Neural cell (in vitro differentiated cells): ENCODE results near the gene PPAT. TPM values are rescaled to one million over a fixed set of nuclear protein-coding genes. Genes with fewer than 3 reads are reported as not detected.
A peak's percentile ranks its signal among the peaks of the same experiment; 100 is the strongest.

ENCODE experiments used
- H2AFZ ChIP-seq: fragments of 200-600, 300-800 bp; sonication (generic), shearing (Covaris generic); 2 replicates; pipeline ENCODE4 v1.6.0; 2014; ENCODE audit warnings: low read depth, mild to moderate bottlenecking, antibody characterized with exemption, low read length, moderate library complexity
- H3F3A ChIP-seq: fragments of 200-600 bp; shearing (Covaris generic); 2 replicates; pipeline ENCODE4 v1.6.1; 2016; ENCODE audit warnings: mild to moderate bottlenecking, moderate library complexity, mixed read lengths, antibody characterized with exemption, low read length; ENCODE audit not compliant: insufficient read depth, poor library complexity, severe bottlenecking
- H3K27ac ChIP-seq: fragments of 200-600, 300-800 bp; sonication (generic), shearing (Covaris generic); 2 replicates; pipeline ENCODE4 v1.5.1; 2014; ENCODE audit warnings: mild to moderate bottlenecking, low read length, moderate library complexity
- H3K27me3 ChIP-seq: fragments of 300-800, 200-600 bp; sonication (generic), shearing (Covaris generic); 2 replicates; pipeline ENCODE4 v1.6.0; 2014; ENCODE audit warnings: mild to moderate bottlenecking, low read depth, low read length, moderate library complexity; ENCODE audit not compliant: insufficient read depth
- H3K36me3 ChIP-seq: fragments of 300-800, 200-600 bp; sonication (generic), shearing (Covaris generic); 2 replicates; pipeline ENCODE4 v1.5.1; 2014; ENCODE audit warnings: mild to moderate bottlenecking, antibody characterized with exemption, low read length, moderate library complexity; ENCODE audit not compliant: insufficient read depth
- H3K4me2 ChIP-seq: fragments of 300-800, 200-600 bp; sonication (generic), shearing (Covaris generic); 2 replicates; pipeline ENCODE4 v1.6.0; 2014; ENCODE audit warnings: mild to moderate bottlenecking, low read length
- H3K4me3 ChIP-seq: fragments of 300-800, 200-600 bp; sonication (generic), shearing (Covaris generic); 2 replicates; pipeline ENCODE4 v1.5.1; 2014; ENCODE audit warnings: mild to moderate bottlenecking, low read length, moderate library complexity
- H3K79me2 ChIP-seq: fragments of 200-600 bp; shearing (Covaris generic); replicated peaks from 2 replicates; pipeline ENCODE4 v1.6.0; 2014; ENCODE audit warnings: mild to moderate bottlenecking, low read length, moderate library complexity; ENCODE audit not compliant: insufficient read depth
- H3K9ac ChIP-seq: fragments of 300-800, 200-600 bp; sonication (generic), shearing (Covaris generic); 2 replicates; pipeline ENCODE4 v1.6.1; 2016; ENCODE audit warnings: mild to moderate bottlenecking, low read length, mixed read lengths
- H3K9me2 ChIP-seq: fragments of 200-600 bp; shearing (Covaris generic); 2 replicates; pipeline ENCODE4 v1.6.1; 2016; ENCODE audit warnings: mild to moderate bottlenecking, low read length, mixed read lengths; ENCODE audit not compliant: insufficient read depth
- H3K9me3 ChIP-seq: fragments of 200-600, 300-800 bp; sonication (generic), shearing (Covaris generic); 2 replicates; pipeline ENCODE4 v1.6.1; 2016; ENCODE audit warnings: mild to moderate bottlenecking, mixed run types, low read length, moderate library complexity, mixed read lengths
- H4K20me1 ChIP-seq: fragments of 200-600 bp; shearing (Covaris generic); 2 replicates; pipeline ENCODE4 v1.6.1; 2016; ENCODE audit warnings: mild to moderate bottlenecking, mixed run types; ENCODE audit not compliant: insufficient read depth
- EP300 ChIP-seq: fragments of 450-650 bp; conservative IDR thresholded peaks from 2 replicates; pipeline ENCODE4 v1.6.1; 2014; ENCODE audit warnings: antibody characterized with exemption, mild to moderate bottlenecking, moderate library complexity; ENCODE audit not compliant: poor library complexity, severe bottlenecking
- EZH2 ChIP-seq: fragments of 200-600, 300-800 bp; shearing (Covaris generic), sonication (generic); IDR thresholded peaks from 2 replicates; pipeline ENCODE4 v1.6.1; 2014; ENCODE audit warnings: antibody characterized with exemption, low read length, borderline replicate concordance, mild to moderate bottlenecking; ENCODE audit not compliant: insufficient read depth, poor library complexity, severe bottlenecking
- MXI1 ChIP-seq: fragments of 450-650 bp; conservative IDR thresholded peaks from 2 replicates; pipeline ENCODE4 v1.6.1; 2014; ENCODE audit warnings: antibody characterized with exemption, mild to moderate bottlenecking; ENCODE audit not compliant: poor library complexity, severe bottlenecking
- POLR2AphosphoS5 ChIP-seq: IDR thresholded peaks from 2 replicates; pipeline ENCODE4 v1.6.1; 2012
- RAD21 ChIP-seq: fragments of 450-650 bp; conservative IDR thresholded peaks from 2 replicates; pipeline ENCODE4 v1.6.1; 2014; ENCODE audit warnings: antibody characterized with exemption, mild to moderate bottlenecking, moderate library complexity
- SMC3 ChIP-seq: fragments of 450-650 bp; conservative IDR thresholded peaks from 2 replicates; pipeline ENCODE4 v1.6.1; 2014; ENCODE audit warnings: antibody characterized with exemption, mild to moderate bottlenecking, moderate library complexity; ENCODE audit not compliant: poor library complexity
- TAF1 ChIP-seq: IDR thresholded peaks from 2 replicates; pipeline ENCODE4 v1.6.1; 2012; ENCODE audit warnings: low read depth
- polyA minus RNA-seq: library from RNA; depleted of rRNA, polyadenylated mRNA; stranded (reverse); fragments of >200 nt; gene quantifications from 2 replicates; pipeline ENCODE4 v1.2.3, GENCODE V29; 2014
- polyA plus RNA-seq: library from polyadenylated mRNA; depleted of rRNA; stranded (reverse); fragments of >200 nt; gene quantifications from 2 replicates; pipeline ENCODE4 v1.2.3, GENCODE V29; 2014
- TF ChIP-seq, protein P1 (sequence below): fragments of 450-650 bp; IDR thresholded peaks from 2 replicates; pipeline ENCODE4 v1.5.1; 2014; ENCODE audit warnings: antibody characterized with exemption, mild to moderate bottlenecking, moderate library complexity; ENCODE audit not compliant: poor library complexity, severe bottlenecking
- TF ChIP-seq, protein P2 (sequence below): IDR thresholded peaks from 2 replicates; pipeline ENCODE4 v1.6.1; 2012; ENCODE audit warnings: borderline replicate concordance

PPAT gene
- polyA plus RNA-seq (20.5 and 22.5 TPM in 2 replicates), polyA minus RNA-seq (25.1 and 26.5 TPM in 2 replicates)

DNA sequence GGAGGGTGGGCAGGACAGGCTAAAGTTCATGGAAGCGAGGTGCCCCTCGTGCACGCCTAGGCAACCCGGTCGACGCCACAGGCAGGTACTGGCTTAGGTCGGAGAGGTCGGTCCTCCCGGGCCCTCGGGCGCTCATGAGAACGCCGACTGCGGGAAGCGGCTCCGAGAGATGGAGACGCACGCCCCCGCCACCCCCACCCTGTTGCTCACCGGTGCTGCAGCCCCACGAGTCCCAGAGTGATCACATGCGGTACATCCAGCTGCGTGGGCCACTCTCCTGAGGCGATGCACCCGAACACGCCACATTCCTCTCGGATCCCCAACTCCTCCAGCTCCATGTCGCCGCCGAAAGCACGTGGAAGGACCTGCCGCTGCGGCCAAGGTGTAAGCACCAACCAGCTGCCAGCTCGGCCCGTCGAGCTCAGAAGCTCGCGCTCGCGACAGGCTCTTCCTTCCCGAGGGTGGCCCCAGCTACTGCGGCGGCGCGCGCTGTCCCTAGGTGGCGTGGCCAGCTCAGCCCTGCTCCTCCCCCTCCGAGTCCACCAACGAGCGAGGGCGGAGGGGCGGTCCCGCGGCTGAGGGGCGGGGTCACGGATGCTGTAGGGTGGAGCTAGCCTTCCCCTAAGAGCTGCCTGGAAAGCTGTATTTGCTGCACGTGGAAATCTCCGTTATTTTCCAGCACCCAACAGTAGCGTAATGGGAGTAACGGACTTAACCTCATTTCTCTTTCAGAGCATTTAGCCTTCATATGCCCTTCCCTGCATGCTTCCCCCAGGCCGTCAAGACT, at the start of gene PPAT:
Gene PPAT (minus strand): TSS at position 476 of the 787 bp plus-strand sequence. CDS start 138 bp downstream, at position 338.
- H3K4me2 ChIP-seq = peak within 1 kb of the TSS; percentile 55
- H2AFZ ChIP-seq = peak within 1 kb of the TSS; percentile 58
- H3K27ac ChIP-seq = peak within 1 kb of the TSS; percentile 57
- H3K79me2 ChIP-seq = peaks cover 45% of the 10 kb centered on the region
- H4K20me1 ChIP-seq = no peaks in the 10 kb centered on the region
- no peaks in the 10 kb centered on the region for H3K36me3 ChIP-seq
- H3K9me2 ChIP-seq = no peaks in the 10 kb centered on the region
- no peaks in the 10 kb centered on the region for H3K9me3 ChIP-seq
- peaks cover 3% of the 10 kb centered on the region for H3F3A ChIP-seq
- H3K4me3 ChIP-seq = peak within 1 kb of the TSS; percentile 82
- H3K9ac ChIP-seq = peak within 1 kb of the TSS; percentile 55
- TF ChIP-seq, protein P1, sequence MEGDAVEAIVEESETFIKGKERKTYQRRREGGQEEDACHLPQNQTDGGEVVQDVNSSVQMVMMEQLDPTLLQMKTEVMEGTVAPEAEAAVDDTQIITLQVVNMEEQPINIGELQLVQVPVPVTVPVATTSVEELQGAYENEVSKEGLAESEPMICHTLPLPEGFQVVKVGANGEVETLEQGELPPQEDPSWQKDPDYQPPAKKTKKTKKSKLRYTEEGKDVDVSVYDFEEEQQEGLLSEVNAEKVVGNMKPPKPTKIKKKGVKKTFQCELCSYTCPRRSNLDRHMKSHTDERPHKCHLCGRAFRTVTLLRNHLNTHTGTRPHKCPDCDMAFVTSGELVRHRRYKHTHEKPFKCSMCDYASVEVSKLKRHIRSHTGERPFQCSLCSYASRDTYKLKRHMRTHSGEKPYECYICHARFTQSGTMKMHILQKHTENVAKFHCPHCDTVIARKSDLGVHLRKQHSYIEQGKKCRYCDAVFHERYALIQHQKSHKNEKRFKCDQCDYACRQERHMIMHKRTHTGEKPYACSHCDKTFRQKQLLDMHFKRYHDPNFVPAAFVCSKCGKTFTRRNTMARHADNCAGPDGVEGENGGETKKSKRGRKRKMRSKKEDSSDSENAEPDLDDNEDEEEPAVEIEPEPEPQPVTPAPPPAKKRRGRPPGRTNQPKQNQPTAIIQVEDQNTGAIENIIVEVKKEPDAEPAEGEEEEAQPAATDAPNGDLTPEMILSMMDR = peak; percentile 41
- no peak for TF ChIP-seq TAF1
- TF ChIP-seq, protein P2, sequence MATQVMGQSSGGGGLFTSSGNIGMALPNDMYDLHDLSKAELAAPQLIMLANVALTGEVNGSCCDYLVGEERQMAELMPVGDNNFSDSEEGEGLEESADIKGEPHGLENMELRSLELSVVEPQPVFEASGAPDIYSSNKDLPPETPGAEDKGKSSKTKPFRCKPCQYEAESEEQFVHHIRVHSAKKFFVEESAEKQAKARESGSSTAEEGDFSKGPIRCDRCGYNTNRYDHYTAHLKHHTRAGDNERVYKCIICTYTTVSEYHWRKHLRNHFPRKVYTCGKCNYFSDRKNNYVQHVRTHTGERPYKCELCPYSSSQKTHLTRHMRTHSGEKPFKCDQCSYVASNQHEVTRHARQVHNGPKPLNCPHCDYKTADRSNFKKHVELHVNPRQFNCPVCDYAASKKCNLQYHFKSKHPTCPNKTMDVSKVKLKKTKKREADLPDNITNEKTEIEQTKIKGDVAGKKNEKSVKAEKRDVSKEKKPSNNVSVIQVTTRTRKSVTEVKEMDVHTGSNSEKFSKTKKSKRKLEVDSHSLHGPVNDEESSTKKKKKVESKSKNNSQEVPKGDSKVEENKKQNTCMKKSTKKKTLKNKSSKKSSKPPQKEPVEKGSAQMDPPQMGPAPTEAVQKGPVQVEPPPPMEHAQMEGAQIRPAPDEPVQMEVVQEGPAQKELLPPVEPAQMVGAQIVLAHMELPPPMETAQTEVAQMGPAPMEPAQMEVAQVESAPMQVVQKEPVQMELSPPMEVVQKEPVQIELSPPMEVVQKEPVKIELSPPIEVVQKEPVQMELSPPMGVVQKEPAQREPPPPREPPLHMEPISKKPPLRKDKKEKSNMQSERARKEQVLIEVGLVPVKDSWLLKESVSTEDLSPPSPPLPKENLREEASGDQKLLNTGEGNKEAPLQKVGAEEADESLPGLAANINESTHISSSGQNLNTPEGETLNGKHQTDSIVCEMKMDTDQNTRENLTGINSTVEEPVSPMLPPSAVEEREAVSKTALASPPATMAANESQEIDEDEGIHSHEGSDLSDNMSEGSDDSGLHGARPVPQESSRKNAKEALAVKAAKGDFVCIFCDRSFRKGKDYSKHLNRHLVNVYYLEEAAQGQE = no peak
- TF ChIP-seq EP300 = peak; percentile 51
- TF ChIP-seq SMC3 = peak; percentile 49
- peak; percentile 99 for TF ChIP-seq MXI1
- no peak for TF ChIP-seq RAD21
- peak; percentile 70 for TF ChIP-seq POLR2AphosphoS5
- TF ChIP-seq EZH2 = no peak
- H3K27me3 ChIP-seq = no peaks in the 10 kb centered on the region

DNA sequence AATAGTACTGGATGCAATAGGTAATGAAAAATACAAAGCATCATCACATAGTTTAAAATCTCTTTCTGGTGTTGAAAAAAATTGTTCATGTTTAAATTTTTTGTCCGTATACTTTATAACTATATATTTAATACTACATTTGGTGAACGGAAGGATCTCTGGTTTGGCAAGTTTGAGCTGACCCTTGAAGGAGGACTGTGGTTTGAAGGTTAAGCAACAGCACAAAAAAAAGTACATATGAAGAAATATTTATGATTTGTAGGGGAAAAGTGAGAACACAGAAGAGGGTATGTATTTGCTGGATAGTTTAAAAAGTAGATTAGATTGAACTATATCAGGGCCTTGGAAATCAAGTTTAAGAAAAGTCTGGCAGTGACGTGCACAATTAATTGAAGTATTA, 45.3 kb upstream of the PPAT start:
- H2AFZ ChIP-seq = no peak overlapping the region
- no peaks in the 10 kb centered on the region for H3K27me3 ChIP-seq
- H3K9ac ChIP-seq = no peak overlapping the region
- no peak overlapping the region for H3K4me3 ChIP-seq
- H3K4me2 ChIP-seq = no peak overlapping the region
- no peaks in the 10 kb centered on the region for H4K20me1 ChIP-seq
- peaks cover 15% of the 10 kb centered on the region for H3K36me3 ChIP-seq
- no peaks in the 10 kb centered on the region for H3F3A ChIP-seq
- no peaks in the 10 kb centered on the region for H3K9me2 ChIP-seq
- no peak overlapping the region for H3K27ac ChIP-seq
- H3K79me2 ChIP-seq = no peaks in the 10 kb centered on the region
- TF ChIP-seq, protein P1 = no peak
- TF ChIP-seq SMC3 (no peak), RAD21 (no peak), MXI1 (no peak), EZH2 (no peak), POLR2AphosphoS5 (no peak), TAF1 (no peak), EP300 (no peak)
- TF ChIP-seq, protein P2 = no peak
- H3K9me3 ChIP-seq = no peaks in the 10 kb centered on the region
